Putamen (tissue), 1 donor: Measurements from ENCODE around the gene DLX2.

Experiments
- DNase-seq: peaks from one replicate; pipeline ENCODE4 v3.0.0-alpha.2; 2016; ENCODE audit warnings: low spot score

Gene DLX2

DNA sequence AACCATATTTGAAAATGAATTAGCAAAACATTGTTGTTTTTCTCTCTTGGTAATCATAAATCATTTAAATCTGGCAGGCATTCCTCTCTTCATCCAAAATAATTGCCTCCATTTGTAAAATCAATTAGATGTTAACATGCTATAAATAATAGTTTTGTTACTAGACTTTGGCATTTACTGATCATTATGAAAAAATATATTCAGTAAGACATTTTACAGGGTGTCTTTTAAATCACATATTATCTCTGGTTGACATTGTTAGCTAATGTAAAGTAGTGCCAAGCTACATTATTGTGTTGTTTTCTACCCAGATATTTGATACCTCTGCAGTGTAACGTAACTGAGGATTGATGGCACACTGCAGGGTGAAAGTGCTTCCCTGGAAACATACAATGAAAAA, 49.2 kb downstream of the DLX2 start:
- no peak for DNase-seq

DNA sequence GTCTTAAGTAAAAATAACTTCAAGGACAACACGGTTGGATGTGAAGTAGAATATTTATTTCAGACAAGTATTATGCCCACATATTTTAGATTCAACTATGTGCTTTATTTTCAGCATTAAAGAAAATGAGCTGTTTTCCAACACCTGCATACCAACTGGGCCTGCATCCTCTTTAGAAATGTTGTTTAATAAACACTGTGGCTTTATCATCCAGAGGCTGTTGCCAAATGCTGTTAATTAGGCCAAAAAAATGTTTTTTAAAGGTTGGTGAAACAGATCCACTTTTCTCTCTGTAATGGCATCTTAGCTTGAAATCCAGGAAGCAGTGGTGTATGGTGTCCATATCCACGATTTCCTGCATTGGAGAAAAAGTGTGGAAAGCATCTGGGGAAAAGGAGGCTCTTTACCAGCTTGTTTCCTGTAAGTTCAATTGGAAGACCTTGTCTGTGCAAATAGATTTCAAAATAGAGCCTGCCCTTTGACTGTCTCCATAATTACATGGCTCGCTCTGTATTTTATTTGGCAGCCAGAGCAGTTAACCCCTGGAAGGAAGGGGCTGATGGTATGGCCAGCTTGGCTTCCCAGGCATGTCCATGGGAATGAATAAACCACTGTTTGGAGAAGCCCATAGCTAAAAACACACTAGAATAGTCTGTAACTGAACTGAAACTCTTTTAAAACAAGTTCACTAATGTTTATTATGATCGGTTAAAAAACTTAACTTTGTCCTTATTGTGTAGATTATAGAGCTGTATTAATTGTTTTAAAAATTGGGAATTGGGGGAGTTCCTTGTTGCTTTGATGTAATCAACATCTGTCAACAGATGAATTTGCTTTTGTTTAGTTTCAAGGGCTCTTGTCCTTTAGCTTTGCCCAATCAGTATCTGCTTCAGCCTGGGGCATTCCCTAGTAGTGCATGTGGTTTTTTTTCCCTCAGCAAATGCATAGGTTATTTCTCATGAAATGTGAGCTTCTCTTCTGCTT, 50.4 kb downstream of the DLX2 start:
- no peak for DNase-seq

DNA sequence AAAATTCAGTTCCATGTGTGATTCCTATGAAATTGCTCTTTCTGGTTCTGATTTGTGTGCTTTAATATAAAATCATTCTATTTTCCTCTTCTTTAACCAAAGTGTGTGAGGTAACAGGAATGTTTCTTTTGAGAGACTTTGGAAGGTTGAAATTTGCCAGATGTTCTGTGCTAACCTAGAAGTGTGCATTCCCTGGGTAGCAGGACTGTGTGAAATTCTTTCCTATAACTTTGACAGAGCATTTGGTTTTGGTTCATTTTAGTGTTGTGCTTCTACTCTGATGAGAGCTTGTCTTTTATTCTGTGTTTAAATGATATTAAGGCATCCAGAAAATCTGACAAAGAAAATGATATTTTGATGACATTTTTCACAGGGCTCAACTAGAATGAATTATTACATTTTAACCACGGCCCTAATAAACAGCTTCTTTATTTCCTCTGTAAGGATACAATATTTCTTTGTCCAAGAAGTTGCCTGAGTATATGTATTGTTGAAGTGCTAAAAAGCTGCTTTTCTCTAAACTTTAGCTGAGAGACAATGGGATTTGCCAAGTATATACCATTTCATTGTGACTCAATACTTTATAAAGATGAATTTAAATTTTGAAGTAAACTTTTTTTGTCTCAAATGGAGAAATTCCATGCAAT, 52.1 kb downstream of the DLX2 start:
- no peak for DNase-seq

DNA sequence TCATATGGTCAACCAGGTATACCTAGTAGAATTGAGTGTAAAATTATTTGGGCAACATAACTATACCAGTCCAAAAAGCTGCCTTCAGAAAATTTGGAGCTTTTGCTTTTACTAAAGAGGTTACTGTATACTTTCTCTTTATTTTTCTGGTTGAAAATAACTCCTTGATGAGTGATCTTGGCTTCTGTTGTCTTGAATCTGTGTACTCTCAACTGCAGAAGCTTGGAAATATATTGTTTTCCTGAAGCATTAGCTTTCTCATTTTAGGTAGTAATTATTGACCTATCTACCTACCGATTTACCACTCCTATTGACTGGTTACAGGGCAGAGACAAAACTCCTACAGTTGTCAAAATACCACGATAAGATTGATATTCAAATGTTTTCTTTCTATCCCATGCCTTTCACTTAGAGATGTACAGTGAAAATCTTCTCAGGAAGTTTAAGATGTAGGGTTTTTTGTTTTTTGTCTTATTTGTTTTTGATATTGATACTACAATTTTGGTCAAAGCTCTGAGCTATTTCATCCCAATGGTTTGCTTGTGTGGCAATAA, 53.1 kb downstream of the DLX2 start:
- no peak for DNase-seq
